HepG2 (cell line): Measurements from ENCODE around the gene MICAL3. TPM values are rescaled to one million over a fixed set of nuclear protein-coding genes. Genes with fewer than 3 reads are reported as not detected.

Source experiments
- BRF2 ChIP-seq: sonication (generic); formaldehyde crosslinking; IDR thresholded peaks from 2 replicates; pipeline ENCODE4 v1.8.1; 2022; ENCODE audit warnings: mild to moderate bottlenecking, missing genetic modification reagents
- CBFB ChIP-seq: sonication (generic); formaldehyde crosslinking; IDR thresholded peaks from 2 replicates; pipeline ENCODE4 v1.4.0; 2020; ENCODE audit warnings: missing genetic modification reagents
- GTF3A ChIP-seq: sonication (generic); formaldehyde crosslinking; conservative IDR thresholded peaks from 2 replicates; pipeline ENCODE4 v1.4.0; 2020; ENCODE audit warnings: mild to moderate bottlenecking, missing genetic modification reagents
- HNF1A ChIP-seq, 2 experiments: sonication (generic) in 1 of 2; formaldehyde crosslinking in 1 of 2; IDR thresholded peaks; 2 replicates each; pipeline versions ENCODE4 v1.4.0 to v1.6.1; 2016 to 2020; ENCODE audit warnings: borderline replicate concordance in 1 of 2, low read depth in 1 of 2, mild to moderate bottlenecking in 1 of 2, missing genetic modification reagents in 1 of 2
- HNF4A ChIP-seq: sonication (generic); formaldehyde crosslinking; IDR thresholded peaks from 2 replicates; pipeline ENCODE4 v1.4.0; 2020; ENCODE audit warnings: missing genetic modification reagents
- HNRNPK ChIP-seq: fragments of 200-400 bp; formaldehyde crosslinking; IDR thresholded peaks from 2 replicates; pipeline ENCODE4 v1.6.1; 2018; ENCODE audit warnings: low read length, low read depth, moderate library complexity, mild to moderate bottlenecking; ENCODE audit not compliant: poor library complexity, severe bottlenecking
- HOXA3 ChIP-seq: sonication (generic); formaldehyde crosslinking; IDR thresholded peaks from 2 replicates; pipeline ENCODE4 v1.5.0; 2020; ENCODE audit warnings: missing genetic modification reagents
- KLF16 ChIP-seq, 2 experiments: sonication (generic) in 1 of 2; formaldehyde crosslinking in 1 of 2; IDR thresholded peaks; 2 replicates each; pipeline versions ENCODE4 v1.6.1 to v1.8.0; 2016 to 2023; ENCODE audit warnings: missing genetic modification reagents in 2 of 2, missing compliant biosample characterization in 1 of 2
- NR3C1 ChIP-seq: sonication (generic); formaldehyde crosslinking; IDR thresholded peaks from 2 replicates; pipeline ENCODE4 v1.4.0; 2020; ENCODE audit warnings: missing genetic modification reagents
- RBAK ChIP-seq: sonication (generic); formaldehyde crosslinking; IDR thresholded peaks from 2 replicates; pipeline ENCODE4 v1.5.1; 2020; ENCODE audit warnings: mild to moderate bottlenecking, missing genetic modification reagents
- REPIN1 ChIP-seq: sonication (generic); formaldehyde crosslinking; IDR thresholded peaks from 2 replicates; pipeline ENCODE4 v1.8.0; 2022; ENCODE audit warnings: missing genetic modification reagents, low read depth, mild to moderate bottlenecking, borderline replicate concordance
- STAG1 ChIP-seq: sonication (generic); formaldehyde crosslinking; IDR thresholded peaks from 2 replicates; pipeline ENCODE4 v1.4.0; 2020; ENCODE audit warnings: missing genetic modification reagents
- STAT6 ChIP-seq: sonication (generic); formaldehyde crosslinking; IDR thresholded peaks from 2 replicates; pipeline ENCODE4 v1.4.0; 2020; ENCODE audit warnings: missing genetic modification reagents, mild to moderate bottlenecking, borderline replicate concordance
- TERF1 ChIP-seq: sonication (generic); formaldehyde crosslinking; IDR thresholded peaks from 2 replicates; pipeline ENCODE4 v1.8.0; 2022; ENCODE audit warnings: mild to moderate bottlenecking, missing genetic modification reagents, moderate library complexity
- TSC22D2 ChIP-seq: sonication (generic); formaldehyde crosslinking; IDR thresholded peaks from 2 replicates; pipeline ENCODE4 v1.5.1; 2020; ENCODE audit warnings: missing genetic modification reagents, mild to moderate bottlenecking, borderline replicate concordance
- ZNF331 ChIP-seq: sonication (generic); formaldehyde crosslinking; IDR thresholded peaks from 2 replicates; pipeline ENCODE4 v1.4.0; 2020; ENCODE audit warnings: missing genetic modification reagents
- ZNF431 ChIP-seq: sonication (generic); formaldehyde crosslinking; IDR thresholded peaks from 2 replicates; pipeline ENCODE4 v1.9.0; 2022; ENCODE audit warnings: missing genetic modification reagents, low read depth, mild to moderate bottlenecking, borderline replicate concordance
- ZNF549 ChIP-seq: sonication (generic); formaldehyde crosslinking; IDR thresholded peaks from 2 replicates; pipeline ENCODE4 v1.5.0; 2020; ENCODE audit warnings: missing genetic modification reagents
- ZNF891 ChIP-seq: sonication (generic); formaldehyde crosslinking; IDR thresholded peaks from 2 replicates; pipeline ENCODE4 v1.5.0; 2020; ENCODE audit warnings: mild to moderate bottlenecking, missing genetic modification reagents
- polyA plus RNA-seq, 8 experiments: library from polyadenylated mRNA; depleted of rRNA in 3 of 8; stranded (reverse) in 7 of 8; unstranded in 1 of 8; fragments of >200 nt; fragmentation: Illumina TruSeq in 4 of 8; extraction: Trizol in 4 of 8; gene quantifications; 2 replicates each; pipeline versions ENCODE4 v1.2.1 to v1.2.3, GENCODE V29; 2011 to 2016; ENCODE audit warnings: low read depth in 4 of 8, missing spikeins in 1 of 8, mixed read lengths in 1 of 8; ENCODE audit not compliant: insufficient read depth in 1 of 8
- total RNA-seq, 5 experiments: library from RNA; depleted of rRNA; stranded (reverse); fragments of >200 nt; fragmentation: Illumina TruSeq; extraction: Trizol; gene quantifications; 2 replicates each; pipeline ENCODE4 v1.2.3, GENCODE V29; 2016; ENCODE audit warnings: low read depth in 1 of 5

The MICAL3 gene
- total and polyA plus RNA-seq, 2 of the 13 experiments (the other 11 are each of a cell fraction or from before 2014, with no cell fraction given) = 5.3 to 12.5 TPM

- TF ChIP-seq HNF1A (IDR thresholded peaks at IDR 0.05; ENCODE audit: low read depth) = no peak
- 0 out of 2 replicates have a peak, but pooled peaks have one; percentile 28 for TF ChIP-seq HNF1A (CRISPR knock-in tag; IDR thresholded peaks at IDR 0.05; ENCODE audit: borderline replicate concordance)
- TF ChIP-seq ZNF331 = peak; percentile 74; the same call in 1 of the 2 replicates
- TF ChIP-seq RBAK = no peak
- TF ChIP-seq KLF16 (CRISPR knock-in tag; IDR thresholded peaks at IDR 0.05) = peak in 1 of 2 experiments; percentile 50; a peak in 1 of 4 replicates
- no peak for TF ChIP-seq ZNF549 (CRISPR knock-in tag)
- no peak for TF ChIP-seq GTF3A (CRISPR knock-in tag)
- no peak for TF ChIP-seq TERF1
- TF ChIP-seq HNRNPK = no peak
- no peak for TF ChIP-seq CBFB
- no peak for TF ChIP-seq ZNF431 (CRISPR knock-in tag)
- peak; percentile 62; the same call in 1 of the 2 replicates for TF ChIP-seq HOXA3 (CRISPR knock-in tag)
- peak; percentile 23; the same call in 1 of the 2 replicates for TF ChIP-seq REPIN1 (CRISPR knock-in tag)
- no peak for TF ChIP-seq ZNF891 (CRISPR knock-in tag)
- no peak for TF ChIP-seq BRF2 (CRISPR knock-in tag)
- no peak for TF ChIP-seq STAG1
- peak; percentile 93 for TF ChIP-seq HNF4A (CRISPR knock-in tag)
- no peak for TF ChIP-seq STAT6 (CRISPR knock-in tag)
- 0 out of 2 replicates have a peak, but pooled peaks have one; percentile 33 for TF ChIP-seq TSC22D2 (CRISPR knock-in tag)
- TF ChIP-seq NR3C1 (CRISPR knock-in tag) = no peak
Measured at GRCh38 chr22:18044548-18045271, 20.3 kb upstream of the MICAL3 start (continued).
